Caco-2 (cell line): ENCODE measurements around the gene BLTP2. TPM values are rescaled to one million over a fixed set of nuclear protein-coding genes. Genes with fewer than 3 reads are reported as not detected.

Experiments used
- BruUV-seq: library from RNA; stranded (reverse); fragments of 400-500 nt; replicated peaks from 2 replicates; lab custom pipeline; 2021; lab: Mats Ljungman, UMichigan
- CTCF ChIA-PET: fragments of 300-600 bp; sonication (Branson Sonifier 250); formaldehyde crosslinking; loops from one replicate; lab custom pipeline; 2022; ENCODE audit warnings: antibody characterized with exemption; lab: Charles Lee
- POLR2A ChIA-PET: fragments of 300-600 bp; sonication (Branson Sonifier 250); formaldehyde crosslinking; loops from one replicate; lab custom pipeline; 2022; ENCODE audit warnings: antibody characterized with exemption; lab: Charles Lee
- DNase-seq, 2 experiments: peaks; one replicate each; pipeline versions ENCODE4 v3.0.0 to v3.0.0-alpha.2; 2020 to 2022
- H3K27me3 ChIP-seq: replicated peaks from 2 replicates; pipeline ENCODE4 v1.6.0; 2011; ENCODE audit warnings: low read length; ENCODE audit not compliant: control insufficient read depth, insufficient read depth
- H3K36me3 ChIP-seq: 2 replicates; pipeline ENCODE4 v1.5.1; 2011; ENCODE audit warnings: low read length; ENCODE audit not compliant: control insufficient read depth, insufficient read depth
- H3K4me1 ChIP-seq: fragments of 250-450 bp; sonication (Bioruptor Pico); 2 replicates; pipeline ENCODE4 v1.5.1; 2020; ENCODE audit warnings: mild to moderate bottlenecking
- H3K4me3 ChIP-seq: 2 replicates; pipeline ENCODE4 v1.5.1; 2011; ENCODE audit warnings: low read depth, mild to moderate bottlenecking, control low read depth, low read length
- H3K9me3 ChIP-seq: fragments of 250-450 bp; sonication (Bioruptor Pico); 2 replicates; pipeline ENCODE4 v1.5.1; 2020; ENCODE audit warnings: mild to moderate bottlenecking, moderate library complexity
- H3K27ac Mint-ChIP-seq: one replicate; pipeline ENCODE4 v1.8.0; 2022; ENCODE audit warnings: mixed read lengths; ENCODE audit not compliant: unreplicated experiment
- H3K27me3 Mint-ChIP-seq: one replicate; pipeline ENCODE4 v1.8.0; 2022; ENCODE audit warnings: mixed read lengths; ENCODE audit not compliant: insufficient read depth, unreplicated experiment
- H3K36me3 Mint-ChIP-seq: one replicate; pipeline ENCODE4 v1.8.0; 2022; ENCODE audit warnings: mild to moderate bottlenecking, mixed read lengths; ENCODE audit not compliant: insufficient read depth, unreplicated experiment
- H3K4me1 Mint-ChIP-seq: one replicate; pipeline ENCODE4 v1.8.0; 2022; ENCODE audit warnings: low read depth, mixed read lengths; ENCODE audit not compliant: unreplicated experiment
- H3K4me3 Mint-ChIP-seq: one replicate; pipeline ENCODE4 v1.8.0; 2022; ENCODE audit warnings: mild to moderate bottlenecking, moderate library complexity, mixed read lengths; ENCODE audit not compliant: unreplicated experiment
- H3K9me3 Mint-ChIP-seq: one replicate; pipeline ENCODE4 v1.8.0; 2022; ENCODE audit warnings: mixed read lengths; ENCODE audit not compliant: unreplicated experiment
- CTCF ChIP-seq, 2 experiments: fragments of 200-600 bp in 1 of 2; IDR thresholded peaks; 1 replicate in 1 of 2; 2 replicates in 1 of 2; pipeline versions ENCODE4 v1.5.1 to v1.8.0; 2011 to 2022; ENCODE audit warnings: antibody characterized with exemption in 1 of 2, control low read depth in 1 of 2, inconsistent platforms in 1 of 2, low read depth in 1 of 2, low read length in 1 of 2, mild to moderate bottlenecking in 1 of 2, moderate library complexity in 1 of 2; ENCODE audit not compliant: insufficient read depth in 1 of 2, severe bottlenecking in 1 of 2, unreplicated experiment in 1 of 2
- intact Hi-C: fragments of 100-400 bp; cut with micrococcal nuclease; formaldehyde crosslinking; loops from one replicate; pipeline ENCODE4 v1.10.0; 2022; ENCODE audit not compliant: unreplicated experiment
- total RNA-seq: library from RNA; stranded (reverse); gene quantifications from 2 replicates; pipeline ENCODE4 v1.2.3, GENCODE V29; 2022

The BLTP2 gene
- total RNA-seq, 1 experiment from 2014 or later, result 154 TPM

GRCh38 chr17:28623696-28624095 lies 21.3 kb downstream of the BLTP2 start:
- BruUV-seq, result no TSS peak
- intact Hi-C loops, result no loop called here
- no peak for DNase-seq
- no peak overlapping the region for H3K4me3 ChIP-seq
- peaks cover 5% of the 10 kb centered on the region for H3K36me3 ChIP-seq
- H3K4me1 Mint-ChIP-seq, result no peaks in the 10 kb centered on the region
- H3K27ac Mint-ChIP-seq, result no peak overlapping the region
- no peak for TF ChIP-seq CTCF (IDR thresholded peaks at IDR 0.05; ENCODE audit: insufficient read depth in 1 of 2, low read depth in 1 of 2, low read length in 1 of 2, severe bottlenecking in 1 of 2, unreplicated experiment in 1 of 2)
- H3K27me3 Mint-ChIP-seq, result no peaks in the 10 kb centered on the region
- H3K27me3 ChIP-seq, result no peaks in the 10 kb centered on the region
- H3K9me3 ChIP-seq, result no peaks in the 10 kb centered on the region
- H3K4me1 ChIP-seq, result no peaks in the 10 kb centered on the region
- CTCF ChIA-PET, result no interaction called here
- H3K4me3 Mint-ChIP-seq, result no peak overlapping the region
- no peaks in the 10 kb centered on the region for H3K9me3 Mint-ChIP-seq
- POLR2A ChIA-PET, result no interaction called here
- H3K36me3 Mint-ChIP-seq, result peaks cover 76% of the 10 kb centered on the region

GRCh38 chr17:28622186-28622585 lies 22.8 kb downstream of the BLTP2 start:
- H3K4me3 ChIP-seq, result no peak overlapping the region
- DNase-seq, result no peak
- no peaks in the 10 kb centered on the region for H3K27me3 ChIP-seq
- no peak for TF ChIP-seq CTCF (IDR thresholded peaks at IDR 0.05; ENCODE audit: insufficient read depth in 1 of 2, low read depth in 1 of 2, low read length in 1 of 2, severe bottlenecking in 1 of 2, unreplicated experiment in 1 of 2)
- ChIA-PET CTCF (no interaction called here), POLR2A (no interaction called here)
- Mint-ChIP-seq H3K36me3 (peaks cover 77% of the 10 kb centered on the region), H3K4me3 (no peak overlapping the region), H3K27me3 (no peaks in the 10 kb centered on the region), H3K27ac (no peak overlapping the region), H3K4me1 (no peaks in the 10 kb centered on the region), H3K9me3 (no peaks in the 10 kb centered on the region)
- H3K36me3 ChIP-seq, result peaks cover 5% of the 10 kb centered on the region
- H3K9me3 ChIP-seq, result no peaks in the 10 kb centered on the region
- no peaks in the 10 kb centered on the region for H3K4me1 ChIP-seq
- intact Hi-C loops, result no loop called here
- no TSS peak for BruUV-seq

GRCh38 chr17:28620010-28620409 lies 24.9 kb downstream of the BLTP2 start:
- H3K36me3 ChIP-seq, result peaks cover 3% of the 10 kb centered on the region
- DNase-seq, result no peak
- H3K4me3 Mint-ChIP-seq, result no peak overlapping the region
- TF ChIP-seq CTCF (IDR thresholded peaks at IDR 0.05; ENCODE audit: insufficient read depth in 1 of 2, low read depth in 1 of 2, low read length in 1 of 2, severe bottlenecking in 1 of 2, unreplicated experiment in 1 of 2), result no peak
- ChIA-PET POLR2A (no interaction called here), CTCF (interaction anchor here (1.0 kb wide), 1 partner anchor 27 kb away, joined by 3 read pairs; no protein-coding TSS in a partner anchor)
- H3K4me3 ChIP-seq, result no peak overlapping the region
- no peaks in the 10 kb centered on the region for H3K27me3 Mint-ChIP-seq
- H3K4me1 ChIP-seq, result no peaks in the 10 kb centered on the region
- intact Hi-C loops, result no loop called here
- H3K4me1 Mint-ChIP-seq, result no peaks in the 10 kb centered on the region
- peaks cover 87% of the 10 kb centered on the region for H3K36me3 Mint-ChIP-seq
- no peaks in the 10 kb centered on the region for H3K9me3 Mint-ChIP-seq
- H3K27me3 ChIP-seq, result no peaks in the 10 kb centered on the region
- no peaks in the 10 kb centered on the region for H3K9me3 ChIP-seq
- no peak overlapping the region for H3K27ac Mint-ChIP-seq
- no TSS peak for BruUV-seq
